Left cardiac atrium (tissue), 4 donors: ENCODE measurements around the gene L2HGDH. TPM values are rescaled to one million over a fixed set of nuclear protein-coding genes. Genes with fewer than 3 reads are reported as not detected.

Experiments
- ATAC-seq, 2 donors: fragments of 200-7000 bp; cut with Tn5 transposase; one replicate each; pipeline ENCODE4 v1.9.1; 2020; ENCODE audit warnings: mild to moderate bottlenecking in 2 of 2, moderate library complexity in 2 of 2
- DNase-seq: peaks from one replicate; pipeline ENCODE4 v3.0.0-alpha.2; 2020
- intact Hi-C, 2 donors: fragments of 100-400 bp; cut with DNase I; formaldehyde crosslinking; loops; one replicate each; pipeline versions ENCODE4 v1.14.1 to v1.15.1; 2022 to 2023
- microRNA-seq, 2 donors: library from miRNA; unstranded; fragments of <30 nt; microRNA quantifications; one replicate each; pipeline ENCODE4 v1.2.0, GENCODE V29; 2020
- total RNA-seq, 2 donors: library from RNA; stranded (reverse); fragmentation: NEBNext Ultra II Directional; extraction: Animal tissue kit (Norgen Biotek cat#: 25700); gene quantifications; one replicate each; pipeline ENCODE4 v1.2.1, GENCODE V29; 2021
- donor health status: DM: no; HTN: yes; CAD: no.
- donor health status: DM: no; HTN: yes; CAD: no; lungs with severe emphysema.
- donor health status: DM: yes; HTN: yes; CAD: no.
- donor health status: Dilated cardiomyopathy.

L2HGDH gene
- total RNA-seq, 2 donors from 2014 or later = 8.8 to 9.2 TPM

- DNase-seq (no peak), ATAC-seq (no peak)
- intact Hi-C loops = no loop called here
Measured at GRCh38 chr14:50191499-50191898, 120.5 kb downstream of the L2HGDH start.

Small RNA genes lying within 50 kb of the gene (microRNA-seq; reads per million reads assigned to microRNA genes)
- gene MIR4504 = 0 reads per million in 2 donors

Other genes with a start within 250 kb of the L2HGDH start
- gene VCPKMT, start 195.7 kb downstream of the L2HGDH start, total RNA-seq = 1 to 10 TPM; 3.1 to 5.0 TPM
- gene SOS2, start 80.7 kb downstream of the L2HGDH start, total RNA-seq = 10 to 100 TPM; 25.7 to 25.8 TPM
- gene DMAC2L, start 95 bp upstream of the L2HGDH start, total RNA-seq = 10 to 100 TPM; 14.4 to 20.2 TPM
- gene CDKL1, start 84.7 kb upstream of the L2HGDH start, total RNA-seq = 1 to 10 TPM; 2.9 to 3.0 TPM
- gene MAP4K5, start 220.3 kb upstream of the L2HGDH start, total RNA-seq = 10 to 100 TPM; 17.6 to 25.3 TPM
- gene ATL1, start 247.9 kb upstream of the L2HGDH start, total RNA-seq = 1 to 10 TPM; 1.7 TPM